DOHH2 (cell line): ENCODE data around the gene C20orf202.

Source experiments
- EZH2phosphoT487 ChIP-seq: fragments of 200-600 bp; sonication (generic); IDR thresholded peaks from 2 replicates; pipeline ENCODE4 v1.6.1; 2017; ENCODE audit warnings: borderline replicate concordance, mild to moderate bottlenecking, antibody characterized with exemption, low read length, moderate library complexity, mixed read lengths
- TF ChIP-seq, protein P1 (sequence below): fragments of 200-600 bp; sonication (generic); IDR thresholded peaks from one replicate; pipeline ENCODE4 v1.5.1; 2014; ENCODE audit warnings: antibody characterized with exemption, mild to moderate bottlenecking, low read depth, low read length; ENCODE audit not compliant: poor library complexity, severe bottlenecking

DNA sequence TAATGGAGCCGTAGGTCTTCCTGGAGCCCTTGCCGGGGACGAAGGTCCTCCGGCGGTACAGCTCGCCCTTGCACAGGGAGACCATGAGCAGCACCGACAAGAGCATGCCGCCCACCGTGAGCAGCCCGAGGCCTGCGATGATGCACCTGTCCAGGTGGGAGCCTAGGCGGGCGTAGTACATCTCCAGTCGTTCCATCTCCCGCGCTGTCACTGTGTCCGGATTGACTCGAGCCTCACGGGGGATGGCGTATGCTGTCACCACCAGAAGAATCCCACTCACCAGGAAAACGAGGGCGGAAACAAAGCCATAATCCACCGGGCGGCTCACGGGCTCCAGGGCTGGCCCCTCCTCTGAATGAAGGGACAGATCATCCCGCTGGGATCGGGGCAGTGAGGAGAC is 22.3 kb upstream of the C20orf202 start:
- TF ChIP-seq, protein P1, sequence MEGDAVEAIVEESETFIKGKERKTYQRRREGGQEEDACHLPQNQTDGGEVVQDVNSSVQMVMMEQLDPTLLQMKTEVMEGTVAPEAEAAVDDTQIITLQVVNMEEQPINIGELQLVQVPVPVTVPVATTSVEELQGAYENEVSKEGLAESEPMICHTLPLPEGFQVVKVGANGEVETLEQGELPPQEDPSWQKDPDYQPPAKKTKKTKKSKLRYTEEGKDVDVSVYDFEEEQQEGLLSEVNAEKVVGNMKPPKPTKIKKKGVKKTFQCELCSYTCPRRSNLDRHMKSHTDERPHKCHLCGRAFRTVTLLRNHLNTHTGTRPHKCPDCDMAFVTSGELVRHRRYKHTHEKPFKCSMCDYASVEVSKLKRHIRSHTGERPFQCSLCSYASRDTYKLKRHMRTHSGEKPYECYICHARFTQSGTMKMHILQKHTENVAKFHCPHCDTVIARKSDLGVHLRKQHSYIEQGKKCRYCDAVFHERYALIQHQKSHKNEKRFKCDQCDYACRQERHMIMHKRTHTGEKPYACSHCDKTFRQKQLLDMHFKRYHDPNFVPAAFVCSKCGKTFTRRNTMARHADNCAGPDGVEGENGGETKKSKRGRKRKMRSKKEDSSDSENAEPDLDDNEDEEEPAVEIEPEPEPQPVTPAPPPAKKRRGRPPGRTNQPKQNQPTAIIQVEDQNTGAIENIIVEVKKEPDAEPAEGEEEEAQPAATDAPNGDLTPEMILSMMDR = no peak
- TF ChIP-seq EZH2phosphoT487 = no peak
